MG63 (cell line): ENCODE measurements around the gene LRRC40. TPM values are rescaled to one million over a fixed set of nuclear protein-coding genes. Genes with fewer than 3 reads are reported as not detected.
A peak's percentile ranks its signal among the peaks of the same experiment; 100 is the strongest.
"Not testable (repeated sequence)": the region's sequence is repeated elsewhere in the genome, so short reads cannot be mapped to it uniquely, and the experiment has no call there.

Source experiments
- DNase-seq: peaks from one replicate; pipeline ENCODE4 v3.0.0-alpha.2; 2020
- H3K27me3 ChIP-seq: fragments of 250-450 bp; sonication (Bioruptor Pico); 2 replicates; pipeline ENCODE4 v1.5.1; 2020; ENCODE audit warnings: mild to moderate bottlenecking, moderate library complexity
- H3K36me3 ChIP-seq: fragments of 250-450 bp; sonication (Bioruptor Pico); 2 replicates; pipeline ENCODE4 v1.5.1; 2020; ENCODE audit warnings: mild to moderate bottlenecking, moderate library complexity
- H3K4me3 ChIP-seq: fragments of 250-450 bp; sonication (Bioruptor Pico); 2 replicates; pipeline ENCODE4 v1.5.1; 2020; ENCODE audit warnings: mild to moderate bottlenecking, moderate library complexity
- H3K9me3 ChIP-seq: fragments of 250-450 bp; sonication (Bioruptor Pico); 2 replicates; pipeline ENCODE4 v1.5.1; 2020; ENCODE audit warnings: mild to moderate bottlenecking, moderate library complexity
- total RNA-seq: library from RNA; depleted of rRNA; stranded (reverse); fragments of >200 nt; shearing (Covaris generic); gene quantifications from 2 replicates; pipeline ENCODE4 v1.2.3, GENCODE V29; 2014; ENCODE audit warnings: low replicate concordance

LRRC40 gene
- total RNA-seq, 1 experiment from 2014 or later: 17.6 TPM

DNA sequence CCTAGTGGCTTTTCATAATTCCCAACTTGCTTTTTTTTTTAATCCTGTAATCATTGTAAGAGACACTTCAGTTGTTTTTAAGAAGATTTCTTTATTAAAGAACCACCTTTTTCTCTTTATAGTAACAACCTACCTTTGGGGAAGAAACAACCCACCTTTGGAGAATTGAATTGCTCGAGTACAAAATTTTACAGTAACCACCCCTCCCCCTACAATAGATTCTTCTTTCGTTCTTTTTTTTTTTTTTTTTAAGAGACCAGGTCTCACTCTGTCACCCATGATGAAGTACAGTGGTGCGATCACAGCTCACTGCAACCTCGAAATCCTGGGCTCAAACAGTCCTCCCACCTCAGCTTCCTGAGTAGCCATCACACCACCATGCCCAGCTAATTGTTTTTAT, 2.1 kb upstream of the LRRC40 start:
- no peak for DNase-seq
- Histone ChIP-seq H3K9me3 (no peaks in the 10 kb centered on the region), H3K4me3 (no peak overlapping the region), H3K27me3 (no peaks in the 10 kb centered on the region), H3K36me3 (peaks cover 25% of the 10 kb centered on the region)

GRCh38 chr1:70206833-70207232, 1.5 kb upstream of the LRRC40 start:
- not testable (repeated sequence) for DNase-seq, H3K9me3 ChIP-seq, H3K27me3 ChIP-seq
- peak overlapping the region; percentile 76 for H3K4me3 ChIP-seq
- peaks cover 22% of the 10 kb centered on the region for H3K36me3 ChIP-seq

DNA sequence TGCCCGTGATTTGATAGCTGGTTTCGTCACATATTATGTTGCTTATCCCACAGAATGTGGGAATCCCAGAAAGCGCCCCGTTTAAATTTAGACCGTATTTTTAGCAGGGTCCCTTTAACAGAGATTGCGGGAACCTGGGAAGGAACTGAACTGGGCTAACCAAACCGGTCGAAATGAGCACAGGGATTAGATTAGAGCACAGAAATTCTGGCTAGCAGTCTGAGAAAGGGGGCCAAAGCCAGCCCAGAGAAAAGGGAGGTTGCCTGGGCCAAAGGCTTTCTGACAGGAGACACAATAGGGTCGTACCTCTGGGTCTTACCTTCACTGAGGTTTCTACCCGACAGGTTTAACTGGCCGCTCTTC, 327 bp downstream of the LRRC40 start:
- DNase-seq: no peak
- Histone ChIP-seq H3K27me3 (no peaks in the 10 kb centered on the region), H3K36me3 (peaks cover 21% of the 10 kb centered on the region), H3K4me3 (peak overlapping the region; percentile 76), H3K9me3 (no peaks in the 10 kb centered on the region)

- no peak for DNase-seq
- H3K36me3 ChIP-seq: peaks cover 21% of the 10 kb centered on the region
Observed at GRCh38 chr1:70204600-70204999, 779 bp downstream of the LRRC40 start.

GRCh38 chr1:70204139-70204538, 1.2 kb downstream of the LRRC40 start:
- Histone ChIP-seq H3K36me3 (peaks cover 21% of the 10 kb centered on the region), H3K4me3 (peak overlapping the region; percentile 76), H3K27me3 (no peaks in the 10 kb centered on the region), H3K9me3 (no peaks in the 10 kb centered on the region)
- no peak for DNase-seq

More at GRCh38 chr1:70204600-70204999, 779 bp downstream of the LRRC40 start:
- Histone ChIP-seq H3K9me3 (no peaks in the 10 kb centered on the region), H3K4me3 (peak overlapping the region; percentile 76), H3K27me3 (no peaks in the 10 kb centered on the region)

DNA sequence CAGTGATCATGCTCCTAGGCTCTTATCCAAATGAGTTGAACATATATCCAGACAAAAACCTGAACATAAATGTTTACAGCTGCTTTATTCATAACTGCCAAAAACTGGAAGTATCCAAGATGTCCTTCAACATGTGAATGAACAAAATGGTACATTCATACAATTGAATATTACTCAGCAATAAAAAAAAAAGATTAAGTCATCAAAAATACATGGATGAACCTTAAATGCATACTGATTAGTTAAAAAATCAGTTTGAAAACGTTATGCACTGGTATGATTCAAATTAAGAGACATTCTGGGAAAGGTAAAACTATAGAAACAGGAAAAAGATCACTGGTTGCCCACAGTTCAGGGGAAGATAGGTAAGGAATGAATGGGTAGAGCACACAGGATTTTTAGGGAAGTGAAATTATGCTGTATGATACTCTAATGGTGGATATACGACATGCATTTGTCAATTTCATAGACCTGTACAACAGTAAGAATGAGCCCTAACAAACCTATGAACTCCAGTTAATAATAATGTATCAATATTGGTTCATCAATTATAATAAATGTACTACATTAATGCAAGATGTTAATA, 3.1 kb downstream of the LRRC40 start:
- no peak for DNase-seq
- no peaks in the 10 kb centered on the region for H3K9me3 ChIP-seq
- H3K36me3 ChIP-seq: peaks cover 10% of the 10 kb centered on the region
- H3K4me3 ChIP-seq: no peak overlapping the region
- no peaks in the 10 kb centered on the region for H3K27me3 ChIP-seq

- Histone ChIP-seq H3K27me3 (no peaks in the 10 kb centered on the region), H3K9me3 (no peaks in the 10 kb centered on the region), H3K4me3 (no peak overlapping the region), H3K36me3 (peaks cover 6% of the 10 kb centered on the region; the same call in 1 of the 2 replicates)
- DNase-seq: no peak
Observed at GRCh38 chr1:70200065-70200464, 5.3 kb downstream of the LRRC40 start.

DNA sequence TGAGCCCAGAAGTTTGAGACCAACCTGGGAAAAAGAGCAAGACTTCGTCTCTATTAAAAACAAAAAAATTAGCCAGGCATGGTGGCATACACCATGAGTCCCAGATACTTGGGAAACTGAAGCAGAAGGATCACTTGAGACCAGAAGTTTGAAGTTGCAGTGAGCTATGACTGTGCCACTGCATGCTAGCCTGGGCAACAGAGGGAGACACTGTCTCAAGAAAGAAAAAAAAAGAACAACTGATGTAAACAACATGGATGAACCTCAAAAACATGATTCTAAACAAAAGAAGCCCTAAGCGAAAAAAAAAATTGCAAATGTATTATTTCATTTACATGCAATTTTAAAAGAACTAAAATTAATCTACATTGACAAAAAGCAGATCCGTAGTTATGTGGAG, 9.0 kb downstream of the LRRC40 start:
- Histone ChIP-seq H3K36me3 (0 out of 2 replicates have a peak, but pooled peaks cover 4% of the 10 kb centered on the region), H3K27me3 (no peaks in the 10 kb centered on the region)
- no peak for DNase-seq

GRCh38 chr1:70195342-70195741, 10.0 kb downstream of the LRRC40 start:
- H3K9me3 ChIP-seq: no peaks in the 10 kb centered on the region
- no peaks in the 10 kb centered on the region for H3K27me3 ChIP-seq
- H3K36me3 ChIP-seq: no peaks in the 10 kb centered on the region
- H3K4me3 ChIP-seq: no peak overlapping the region
- no peak for DNase-seq

More for the DNA sequence above, 9.0 kb downstream of the LRRC40 start:
- no peaks in the 10 kb centered on the region for H3K9me3 ChIP-seq
- H3K4me3 ChIP-seq: no peak overlapping the region

DNA sequence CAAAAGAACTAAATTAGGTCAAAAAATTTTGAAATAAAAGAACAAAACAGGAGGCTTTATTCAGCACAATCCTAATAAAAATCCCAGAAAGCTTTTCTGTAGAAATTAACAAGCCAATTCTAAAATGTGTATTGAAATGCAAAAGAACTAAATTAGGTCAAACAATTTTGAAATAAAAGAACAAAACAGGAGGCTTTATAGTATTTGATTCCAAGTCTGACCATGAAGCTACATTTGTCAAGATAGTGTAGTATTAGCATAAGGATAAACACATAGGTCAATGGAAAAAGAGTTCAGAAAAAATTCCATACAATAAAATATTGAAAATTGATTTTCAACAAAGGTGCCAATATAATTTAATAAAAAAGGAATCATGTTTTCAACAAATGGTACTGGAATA, 10.8 kb downstream of the LRRC40 start:
- no peaks in the 10 kb centered on the region for H3K36me3 ChIP-seq
- no peak overlapping the region for H3K4me3 ChIP-seq
- no peaks in the 10 kb centered on the region for H3K27me3 ChIP-seq
- no peak for DNase-seq
- no peaks in the 10 kb centered on the region for H3K9me3 ChIP-seq

- not testable (repeated sequence) for H3K36me3 ChIP-seq
Observed at GRCh38 chr1:70192446-70192845, 12.9 kb downstream of the LRRC40 start.

DNA sequence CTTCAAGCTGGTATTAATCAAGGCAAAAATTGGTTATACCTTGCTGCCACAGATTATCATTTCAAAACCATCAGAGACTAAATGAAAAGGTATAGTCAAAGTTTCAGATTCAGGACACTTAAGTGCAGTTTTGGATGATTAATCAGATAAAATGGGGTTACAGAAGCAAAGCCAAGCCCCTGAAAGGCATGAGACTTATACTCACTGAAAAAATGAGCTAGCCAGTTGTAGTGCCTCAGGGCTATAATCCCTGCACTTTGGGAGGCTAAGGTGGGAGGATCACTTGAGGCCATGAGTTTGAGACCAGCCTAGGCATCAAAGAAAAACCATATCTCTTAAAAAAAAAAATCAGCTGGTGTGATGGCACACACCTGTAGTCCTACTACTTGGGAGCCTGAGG, 15.2 kb downstream of the LRRC40 start:
- DNase-seq: no peak
- Histone ChIP-seq H3K4me3 (no peak overlapping the region), H3K36me3 (no peaks in the 10 kb centered on the region), H3K9me3 (no peaks in the 10 kb centered on the region), H3K27me3 (no peaks in the 10 kb centered on the region)

More at GRCh38 chr1:70192446-70192845, 12.9 kb downstream of the LRRC40 start:
- not testable (repeated sequence) for DNase-seq, H3K4me3 ChIP-seq, H3K27me3 ChIP-seq, H3K9me3 ChIP-seq

DNA sequence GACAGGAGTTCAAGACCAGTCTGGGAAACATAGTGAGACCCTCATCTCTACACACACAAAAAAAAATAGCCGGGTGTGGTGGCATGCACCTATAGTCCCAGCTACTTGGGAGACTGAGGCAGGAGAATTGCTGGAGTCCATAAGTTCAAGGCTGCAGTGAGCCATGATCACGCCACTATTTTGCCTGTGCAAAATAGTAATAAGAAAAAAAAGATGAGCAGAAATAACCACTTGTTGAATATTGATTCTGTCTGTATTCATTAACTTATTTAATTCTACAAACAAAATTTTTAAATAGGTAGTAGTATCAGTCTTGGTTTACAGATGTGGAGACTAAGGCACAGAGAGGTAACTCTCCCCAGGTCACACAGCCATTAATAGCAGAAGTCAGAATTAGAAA, 16.9 kb downstream of the LRRC40 start:
- Histone ChIP-seq H3K9me3 (no peaks in the 10 kb centered on the region), H3K36me3 (no peaks in the 10 kb centered on the region), H3K4me3 (no peak overlapping the region), H3K27me3 (no peaks in the 10 kb centered on the region)
- DNase-seq: no peak

- not testable (repeated sequence) for H3K27me3 ChIP-seq, H3K36me3 ChIP-seq, DNase-seq, H3K4me3 ChIP-seq, H3K9me3 ChIP-seq
Observed at GRCh38 chr1:70185181-70185580, 20.2 kb downstream of the LRRC40 start.

GRCh38 chr1:70171512-70171911, 33.9 kb downstream of the LRRC40 start:
- Histone ChIP-seq H3K9me3 (no peaks in the 10 kb centered on the region), H3K36me3 (peaks cover 2% of the 10 kb centered on the region; the same call in 1 of the 2 replicates), H3K27me3 (no peaks in the 10 kb centered on the region), H3K4me3 (no peak overlapping the region)
- DNase-seq: no peak

DNA sequence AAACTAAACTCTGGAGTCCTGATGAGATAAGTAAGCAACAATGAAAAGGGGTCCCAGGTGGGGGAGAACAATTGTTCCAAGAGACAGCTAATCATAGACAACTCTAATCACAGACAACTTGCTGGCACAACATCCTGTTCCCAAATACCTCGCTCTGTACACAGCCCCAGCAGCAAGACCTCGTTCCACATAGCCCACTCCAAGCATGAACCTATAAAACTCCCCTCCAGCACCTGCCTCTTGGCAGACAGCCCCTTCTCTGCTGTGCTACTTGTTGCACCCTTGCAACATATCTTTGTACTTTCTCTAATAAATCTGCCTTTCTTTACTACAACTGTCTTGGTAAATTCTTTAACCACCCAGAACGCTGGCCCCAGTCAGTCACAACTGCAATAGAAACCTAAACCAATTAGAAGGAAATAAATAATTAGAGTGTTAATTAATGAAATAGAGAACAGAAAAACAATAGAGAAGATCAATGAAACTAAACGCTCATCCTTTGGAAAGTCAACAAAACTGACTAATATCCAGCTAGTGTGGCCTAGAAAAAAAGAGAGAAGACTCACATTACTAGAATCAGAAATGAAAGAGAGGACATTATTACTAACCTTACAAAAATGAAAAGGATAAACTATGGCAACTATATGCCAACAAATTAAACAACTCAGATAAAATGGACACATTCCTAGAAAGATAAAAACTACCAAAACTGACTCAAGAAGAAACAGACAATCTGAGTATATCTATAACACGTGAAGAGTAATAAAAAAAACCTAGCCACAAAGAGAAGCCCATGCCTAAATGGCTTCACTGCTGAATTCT, 36.1 kb downstream of the LRRC40 start:
- H3K9me3 ChIP-seq: no peaks in the 10 kb centered on the region
- H3K4me3 ChIP-seq: no peak overlapping the region
- H3K27me3 ChIP-seq: no peaks in the 10 kb centered on the region
- DNase-seq: no peak
- peaks cover 7% of the 10 kb centered on the region; the same call in 1 of the 2 replicates for H3K36me3 ChIP-seq

- Histone ChIP-seq H3K27me3 (no peaks in the 10 kb centered on the region), H3K9me3 (no peaks in the 10 kb centered on the region), H3K4me3 (no peak overlapping the region), H3K36me3 (peaks cover 7% of the 10 kb centered on the region; the same call in 1 of the 2 replicates)
- no peak for DNase-seq
Observed at GRCh38 chr1:70168283-70168682, 37.1 kb downstream of the LRRC40 start.

GRCh38 chr1:70164350-70164749, 41.0 kb downstream of the LRRC40 start:
- Histone ChIP-seq H3K36me3 (peaks cover 5% of the 10 kb centered on the region; the same call in 1 of the 2 replicates), H3K27me3 (no peaks in the 10 kb centered on the region), H3K4me3 (no peak overlapping the region), H3K9me3 (no peaks in the 10 kb centered on the region)
- no peak for DNase-seq
